KMS-11 (cell line): ENCODE data around the gene SLC35A3.

ENCODE experiments used
- H2AFZ ChIP-seq: fragments of 200-600 bp; sonication (generic); 2 replicates; pipeline ENCODE4 v1.6.1; 2016; ENCODE audit warnings: antibody characterized with exemption, mixed run types, low read depth
- H3K27ac ChIP-seq: fragments of 200-600 bp; sonication (generic); 2 replicates; pipeline ENCODE4 v1.6.1; 2016; ENCODE audit warnings: mild to moderate bottlenecking, mixed run types
- H3K27me3 ChIP-seq: fragments of 200-600 bp; sonication (generic); 2 replicates; pipeline ENCODE4 v1.6.1; 2017; ENCODE audit warnings: mild to moderate bottlenecking, low read depth, mixed run types, moderate library complexity; ENCODE audit not compliant: insufficient read depth
- H3K36me3 ChIP-seq: fragments of 200-600 bp; sonication (generic); 2 replicates; pipeline ENCODE4 v1.6.1; 2017; ENCODE audit warnings: mild to moderate bottlenecking, mixed run types; ENCODE audit not compliant: insufficient read depth
- H3K4me1 ChIP-seq: fragments of 200-600 bp; sonication (generic); 2 replicates; pipeline ENCODE4 v1.6.1; 2016; ENCODE audit warnings: mild to moderate bottlenecking, low read depth, mixed run types; ENCODE audit not compliant: poor library complexity, severe bottlenecking
- H3K4me2 ChIP-seq: fragments of 200-600 bp; sonication (generic); 2 replicates; pipeline ENCODE4 v1.7.0; 2016; ENCODE audit warnings: mild to moderate bottlenecking, mixed run types
- H3K4me3 ChIP-seq: fragments of 200-600 bp; sonication (generic); IDR thresholded peaks from 2 replicates; pipeline ENCODE4 v1.6.1; 2017; ENCODE audit warnings: low read depth, low read length, mixed read lengths; ENCODE audit not compliant: insufficient read depth
- H3K79me2 ChIP-seq: fragments of 200-600 bp; sonication (generic); 2 replicates; pipeline ENCODE4 v1.6.1; 2016; ENCODE audit warnings: low read depth, mixed run types; ENCODE audit not compliant: insufficient read depth
- H3K9ac ChIP-seq: fragments of 200-600 bp; sonication (generic); 2 replicates; pipeline ENCODE4 v1.6.1; 2016; ENCODE audit warnings: mild to moderate bottlenecking, mixed run types
- H4K20me1 ChIP-seq: fragments of 200-600 bp; sonication (generic); 2 replicates; pipeline ENCODE4 v1.6.1; 2016; ENCODE audit warnings: mild to moderate bottlenecking, mixed run types; ENCODE audit not compliant: insufficient read depth
- CTCF ChIP-seq: fragments of 200-600 bp; sonication (generic); conservative IDR thresholded peaks from 2 replicates; pipeline ENCODE4 v1.6.1; 2017; ENCODE audit warnings: low read depth, mild to moderate bottlenecking, antibody characterized with exemption, low read length, moderate library complexity, mixed read lengths

SLC35A3 gene

GRCh38 chr1:99942723-99943122, 27.1 kb upstream of the SLC35A3 start:
- Histone ChIP-seq H3K4me3 (no peak overlapping the region), H3K27me3 (no peaks in the 10 kb centered on the region), H2AFZ (no peak overlapping the region), H3K4me1 (no peaks in the 10 kb centered on the region), H3K9ac (no peak overlapping the region), H4K20me1 (no peaks in the 10 kb centered on the region), H3K4me2 (no peak overlapping the region), H3K79me2 (no peaks in the 10 kb centered on the region), H3K36me3 (no peaks in the 10 kb centered on the region), H3K27ac (no peak overlapping the region)
- TF ChIP-seq CTCF, result no peak

GRCh38 chr1:99943223-99943794, 26.5 kb upstream of the SLC35A3 start:
- no peak overlapping the region for H3K4me2 ChIP-seq
- no peak overlapping the region for H3K9ac ChIP-seq
- no peaks in the 10 kb centered on the region for H3K27me3 ChIP-seq
- H4K20me1 ChIP-seq, result no peaks in the 10 kb centered on the region
- H3K27ac ChIP-seq, result no peak overlapping the region
- H2AFZ ChIP-seq, result no peak overlapping the region
- no peaks in the 10 kb centered on the region for H3K79me2 ChIP-seq
- H3K4me1 ChIP-seq, result no peaks in the 10 kb centered on the region
- TF ChIP-seq CTCF, result no peak
- no peaks in the 10 kb centered on the region for H3K36me3 ChIP-seq
- no peak overlapping the region for H3K4me3 ChIP-seq

GRCh38 chr1:99944192-99944591, 25.6 kb upstream of the SLC35A3 start:
- H3K4me1 ChIP-seq, result no peaks in the 10 kb centered on the region
- H2AFZ ChIP-seq, result no peak overlapping the region
- TF ChIP-seq CTCF, result no peak
- H3K27ac ChIP-seq, result no peak overlapping the region
- no peak overlapping the region for H3K9ac ChIP-seq
- H3K27me3 ChIP-seq, result no peaks in the 10 kb centered on the region
- no peak overlapping the region for H3K4me2 ChIP-seq
- no peaks in the 10 kb centered on the region for H4K20me1 ChIP-seq
- H3K36me3 ChIP-seq, result no peaks in the 10 kb centered on the region
- H3K4me3 ChIP-seq, result no peak overlapping the region
- H3K79me2 ChIP-seq, result no peaks in the 10 kb centered on the region

- Histone ChIP-seq H3K9ac (no peak overlapping the region), H3K36me3 (no peaks in the 10 kb centered on the region), H3K27me3 (no peaks in the 10 kb centered on the region), H2AFZ (no peak overlapping the region), H4K20me1 (no peaks in the 10 kb centered on the region), H3K4me3 (no peak overlapping the region), H3K79me2 (no peaks in the 10 kb centered on the region), H3K4me2 (no peak overlapping the region), H3K27ac (no peak overlapping the region), H3K4me1 (no peaks in the 10 kb centered on the region)
- no peak for TF ChIP-seq CTCF
Measured at GRCh38 chr1:99945174-99945573, 24.6 kb upstream of the SLC35A3 start.
